WERI-Rb-1 (cell line): Measurements from ENCODE around the gene ARVCF.

ENCODE experiments used
- DNase-seq: peaks from one replicate; pipeline ENCODE4 v3.0.0-alpha.2; 2020
- H3K27ac ChIP-seq: fragments of 250-450 bp; sonication (Bioruptor Pico); 2 replicates; pipeline ENCODE4 v1.5.1; 2020; ENCODE audit warnings: mild to moderate bottlenecking, moderate library complexity
- H3K27me3 ChIP-seq: fragments of 250-450 bp; sonication (Bioruptor Pico); 2 replicates; pipeline ENCODE4 v1.5.1; 2021; ENCODE audit warnings: mild to moderate bottlenecking, low read depth, moderate library complexity; ENCODE audit not compliant: insufficient read depth, severe bottlenecking
- H3K36me3 ChIP-seq: fragments of 250-450 bp; sonication (Bioruptor Pico); 2 replicates; pipeline ENCODE4 v1.5.1; 2020; ENCODE audit warnings: mild to moderate bottlenecking, moderate library complexity
- H3K4me3 ChIP-seq: 2 replicates; pipeline ENCODE4 v1.5.1; 2011; ENCODE audit warnings: low read depth, mild to moderate bottlenecking, control low read depth, low read length
- H3K9me3 ChIP-seq: fragments of 250-450 bp; sonication (Bioruptor Pico); 2 replicates; pipeline ENCODE4 v1.5.1; 2021; ENCODE audit warnings: mild to moderate bottlenecking, moderate library complexity; ENCODE audit not compliant: severe bottlenecking
- CTCF ChIP-seq: IDR thresholded peaks from 2 replicates; pipeline ENCODE4 v1.5.1; 2011; ENCODE audit warnings: low read depth, mild to moderate bottlenecking, control low read depth, inconsistent platforms, low read length

The ARVCF gene

GRCh38 chr22:20035375-20036083, 18.9 kb upstream of the ARVCF start:
- H3K36me3 ChIP-seq, result no peaks in the 10 kb centered on the region
- no peak overlapping the region for H3K27ac ChIP-seq
- no peak for DNase-seq
- TF ChIP-seq CTCF, result no peak
- no peaks in the 10 kb centered on the region for H3K27me3 ChIP-seq
- H3K9me3 ChIP-seq, result no peaks in the 10 kb centered on the region
- H3K4me3 ChIP-seq, result no peak overlapping the region

- no peaks in the 10 kb centered on the region for H3K36me3 ChIP-seq
- H3K27me3 ChIP-seq, result no peaks in the 10 kb centered on the region
- no peak overlapping the region for H3K4me3 ChIP-seq
- no peaks in the 10 kb centered on the region for H3K9me3 ChIP-seq
- DNase-seq, result no peak
- no peak for TF ChIP-seq CTCF
- H3K27ac ChIP-seq, result no peak overlapping the region
Observed at GRCh38 chr22:20034143-20034542, 17.5 kb upstream of the ARVCF start.

- Histone ChIP-seq H3K36me3 (no peaks in the 10 kb centered on the region), H3K27ac (no peak overlapping the region), H3K4me3 (no peak overlapping the region), H3K9me3 (no peaks in the 10 kb centered on the region), H3K27me3 (no peaks in the 10 kb centered on the region)
- TF ChIP-seq CTCF, result no peak
- no peak for DNase-seq
Observed at GRCh38 chr22:20033045-20033706, 16.6 kb upstream of the ARVCF start.

GRCh38 chr22:20032407-20032991, 15.9 kb upstream of the ARVCF start:
- no peak overlapping the region for H3K27ac ChIP-seq
- H3K36me3 ChIP-seq, result no peaks in the 10 kb centered on the region
- H3K4me3 ChIP-seq, result no peak overlapping the region
- no peak for TF ChIP-seq CTCF
- no peaks in the 10 kb centered on the region for H3K27me3 ChIP-seq
- no peaks in the 10 kb centered on the region for H3K9me3 ChIP-seq
- DNase-seq, result no peak

- H3K27me3 ChIP-seq, result no peaks in the 10 kb centered on the region
- H3K36me3 ChIP-seq, result no peaks in the 10 kb centered on the region
- DNase-seq, result no peak
- no peaks in the 10 kb centered on the region for H3K9me3 ChIP-seq
- TF ChIP-seq CTCF, result no peak
- no peak overlapping the region for H3K27ac ChIP-seq
- no peak overlapping the region for H3K4me3 ChIP-seq
Observed at GRCh38 chr22:20031732-20032406, 15.2 kb upstream of the ARVCF start.
